HepG2 (cell line): ENCODE data around the gene ODC1. TPM values are rescaled to one million over a fixed set of nuclear protein-coding genes. Genes with fewer than 3 reads are reported as not detected.
A peak's percentile ranks its signal among the peaks of the same experiment; 100 is the strongest.

Experiments
- ATF7-NPFF ChIP-seq: sonication (generic); formaldehyde crosslinking; IDR thresholded peaks from 2 replicates; pipeline ENCODE4 v1.8.1; 2023; ENCODE audit warnings: mild to moderate bottlenecking, low read depth, missing genetic modification reagents, moderate library complexity
- CEBPB ChIP-seq: IDR thresholded peaks from 2 replicates; pipeline ENCODE4 v1.6.1; 2011; ENCODE audit warnings: low read depth, low read length, improper control_type of control experiment, borderline replicate concordance
- DMAP1 ChIP-seq: IDR thresholded peaks from 2 replicates; pipeline ENCODE4 v1.6.1; 2016
- GABPA ChIP-seq, 2 experiments: IDR thresholded peaks; 2 replicates each; pipeline ENCODE4 v1.6.1; 2011 to 2016; ENCODE audit warnings: low read depth in 2 of 2, low read length in 1 of 2, missing biosample characterization in 1 of 2, missing genetic modification characterization in 1 of 2
- HMGA1 ChIP-seq: sonication (generic); formaldehyde crosslinking; conservative IDR thresholded peaks from 2 replicates; pipeline ENCODE4 v1.4.0; 2020; ENCODE audit warnings: missing genetic modification reagents
- JARID2 ChIP-seq: sonication (generic); formaldehyde crosslinking; IDR thresholded peaks from 2 replicates; pipeline ENCODE4 v1.8.1; 2023; ENCODE audit warnings: missing genetic modification reagents, inconsistent platforms; ENCODE audit not compliant: insufficient replicate concordance
- KAT2B ChIP-seq: fragments of 150-350 bp; IDR thresholded peaks from 2 replicates; pipeline ENCODE4 v1.6.1; 2014; ENCODE audit warnings: low read depth, low read length, borderline replicate concordance
- MXD4 ChIP-seq: IDR thresholded peaks from 2 replicates; pipeline ENCODE4 v1.6.1; 2016; ENCODE audit warnings: mild to moderate bottlenecking, missing biosample characterization, missing genetic modification reagents
- MXI1 ChIP-seq: IDR thresholded peaks from 3 replicates; pipeline ENCODE4 v1.6.1; 2012; ENCODE audit warnings: low read depth, low read length, inconsistent platforms, borderline replicate concordance
- NFIB ChIP-seq: sonication (generic); formaldehyde crosslinking; IDR thresholded peaks from 2 replicates; pipeline ENCODE4 v1.9.0; 2021; ENCODE audit warnings: missing genetic modification reagents, mild to moderate bottlenecking, borderline replicate concordance
- NFKBIZ ChIP-seq: IDR thresholded peaks from 2 replicates; pipeline ENCODE4 v1.6.1; 2018; ENCODE audit warnings: missing genetic modification reagents, missing compliant biosample characterization
- PRMT3 ChIP-seq: sonication (generic); formaldehyde crosslinking; IDR thresholded peaks from 2 replicates; pipeline ENCODE4 v1.8.1; 2022; ENCODE audit warnings: low read depth, mild to moderate bottlenecking, moderate library complexity, missing genetic modification reagents, borderline replicate concordance
- RBM22 ChIP-seq: fragments of 200-400 bp; formaldehyde crosslinking; optimal IDR thresholded peaks from 2 replicates; pipeline ENCODE3; 2017; ENCODE audit warnings: mild to moderate bottlenecking, low read length, moderate library complexity
- RFX1 ChIP-seq: fragments of 450-650 bp; IDR thresholded peaks from 2 replicates; pipeline ENCODE4 v1.6.1; 2017
- SATB2 ChIP-seq: sonication (generic); formaldehyde crosslinking; IDR thresholded peaks from 2 replicates; pipeline ENCODE4 v1.5.0; 2020; ENCODE audit warnings: missing genetic modification reagents
- SMAD9 ChIP-seq: sonication (generic); formaldehyde crosslinking; IDR thresholded peaks from 2 replicates; pipeline ENCODE4 v1.5.1; 2020; ENCODE audit warnings: mild to moderate bottlenecking, missing genetic modification reagents
- SMARCE1 ChIP-seq: fragments of 450-650 bp; IDR thresholded peaks from 2 replicates; pipeline ENCODE4 v1.6.1; 2017; ENCODE audit warnings: borderline replicate concordance
- SYNCRIP ChIP-seq: fragments of 200-400 bp; formaldehyde crosslinking; IDR thresholded peaks from 2 replicates; pipeline ENCODE4 v1.6.1; 2018; ENCODE audit warnings: mild to moderate bottlenecking, low read depth, low read length; ENCODE audit not compliant: insufficient read depth
- TOE1 ChIP-seq: sonication (generic); formaldehyde crosslinking; IDR thresholded peaks from 2 replicates; pipeline ENCODE4 v1.4.0; 2020; ENCODE audit warnings: mild to moderate bottlenecking, missing genetic modification reagents
- ZFP41 ChIP-seq: sonication (generic); formaldehyde crosslinking; IDR thresholded peaks from 2 replicates; pipeline ENCODE4 v1.4.0; 2020; ENCODE audit warnings: mild to moderate bottlenecking, missing genetic modification reagents, borderline replicate concordance
- ZNF234 ChIP-seq: sonication (generic); formaldehyde crosslinking; conservative IDR thresholded peaks from 2 replicates; pipeline ENCODE4 v1.5.1; 2020; ENCODE audit warnings: mild to moderate bottlenecking, missing genetic modification reagents
- ZNF33B ChIP-seq: sonication (generic); formaldehyde crosslinking; IDR thresholded peaks from 2 replicates; pipeline ENCODE4 v1.5.1; 2020; ENCODE audit warnings: mild to moderate bottlenecking, missing genetic modification reagents
- ZNF451 ChIP-seq: sonication (generic); formaldehyde crosslinking; IDR thresholded peaks from 2 replicates; pipeline ENCODE4 v1.5.0; 2020; ENCODE audit warnings: mild to moderate bottlenecking, missing genetic modification reagents
- ZNF547 ChIP-seq: sonication (generic); formaldehyde crosslinking; IDR thresholded peaks from 2 replicates; pipeline ENCODE4 v1.5.1; 2020; ENCODE audit warnings: mild to moderate bottlenecking, missing genetic modification reagents
- ZNF564 ChIP-seq: sonication (generic); formaldehyde crosslinking; IDR thresholded peaks from 2 replicates; pipeline ENCODE4 v1.8.1; 2023; ENCODE audit warnings: mild to moderate bottlenecking, missing genetic modification reagents
- ZNF589 ChIP-seq: sonication (generic); formaldehyde crosslinking; conservative IDR thresholded peaks from 2 replicates; pipeline ENCODE4 v1.8.0; 2022; ENCODE audit warnings: mild to moderate bottlenecking, moderate library complexity, missing genetic modification reagents
- ZSCAN29 ChIP-seq: sonication (generic); formaldehyde crosslinking; conservative IDR thresholded peaks from 2 replicates; pipeline ENCODE4 v1.4.0; 2020; ENCODE audit warnings: mild to moderate bottlenecking, missing genetic modification reagents
- polyA plus RNA-seq, 8 experiments: library from polyadenylated mRNA; depleted of rRNA in 3 of 8; stranded (reverse) in 7 of 8; unstranded in 1 of 8; fragments of >200 nt; fragmentation: Illumina TruSeq in 4 of 8; extraction: Trizol in 4 of 8; gene quantifications; 2 replicates each; pipeline versions ENCODE4 v1.2.1 to v1.2.3, GENCODE V29; 2011 to 2016; ENCODE audit warnings: low read depth in 4 of 8, missing spikeins in 1 of 8, mixed read lengths in 1 of 8; ENCODE audit not compliant: insufficient read depth in 1 of 8
- total RNA-seq, 5 experiments: library from RNA; depleted of rRNA; stranded (reverse); fragments of >200 nt; fragmentation: Illumina TruSeq; extraction: Trizol; gene quantifications; 2 replicates each; pipeline ENCODE4 v1.2.3, GENCODE V29; 2016; ENCODE audit warnings: low read depth in 1 of 5
- TF ChIP-seq, protein P1 (sequence below): sonication (generic); formaldehyde crosslinking; conservative IDR thresholded peaks from 2 replicates; pipeline ENCODE4 v1.4.0; 2020; ENCODE audit warnings: missing genetic modification reagents
- TF ChIP-seq, protein P2 (sequence below): sonication (generic); formaldehyde crosslinking; IDR thresholded peaks from 2 replicates; pipeline ENCODE4 v1.8.1; 2023; ENCODE audit warnings: mild to moderate bottlenecking, missing genetic modification reagents

Gene ODC1
- total and polyA plus RNA-seq, 2 of the 13 experiments (the other 11 are each of a cell fraction or from before 2014, with no cell fraction given), result 142 to 371 TPM

DNA sequence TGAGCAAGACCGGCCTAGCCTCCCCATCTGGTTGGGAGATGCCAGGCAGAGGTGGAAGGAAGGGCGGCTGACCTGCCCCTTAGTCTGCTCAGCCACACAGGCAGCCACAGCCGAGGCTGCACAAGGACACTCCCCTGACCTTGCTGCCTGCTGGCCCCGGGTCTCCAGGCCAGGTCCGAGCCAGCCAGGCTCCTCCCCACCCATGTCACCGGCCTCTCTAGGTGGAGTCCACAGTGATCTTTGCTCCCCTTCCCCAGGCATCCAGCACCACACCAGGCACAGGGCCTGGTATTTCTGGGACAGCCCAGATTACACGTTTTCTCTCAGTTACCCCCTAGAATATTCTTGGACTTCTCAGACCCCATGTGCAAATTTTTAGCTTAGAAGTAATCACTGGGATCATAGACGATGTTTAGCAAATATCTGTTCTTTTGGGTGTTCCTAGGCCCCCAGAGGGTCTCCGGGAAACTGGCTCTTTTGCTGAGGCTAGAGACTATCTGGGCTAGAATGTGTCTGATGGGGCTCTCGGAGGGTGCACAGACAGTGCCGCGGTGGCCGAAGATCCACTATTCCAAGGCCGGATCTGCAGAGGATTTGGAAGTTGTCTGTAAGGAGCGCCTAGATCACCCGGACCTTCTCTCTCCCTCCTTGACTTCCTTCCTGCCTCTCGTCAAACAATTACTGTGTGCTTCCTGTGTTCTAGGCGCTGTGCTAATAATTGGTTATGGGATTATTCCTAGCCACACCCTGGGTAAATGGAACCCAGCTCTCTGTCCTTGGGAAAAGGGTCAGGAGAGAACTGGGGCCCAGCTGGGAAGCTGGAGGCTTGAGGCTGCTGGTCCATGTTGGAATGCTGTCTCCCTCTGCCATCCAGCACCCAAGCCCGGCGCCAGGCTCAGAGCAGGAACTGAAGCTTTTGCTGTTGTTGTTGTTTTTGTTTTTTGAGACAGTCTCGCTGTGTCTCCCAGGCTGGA lies 46.9 kb downstream of the ODC1 start (continued):
- no peak; the same call in 1 of the 2 replicates for TF ChIP-seq ATF7-NPFF (CRISPR knock-in tag)
- no peak for TF ChIP-seq KAT2B
- no peak for TF ChIP-seq TOE1
- no peak for TF ChIP-seq ZNF589
- no peak for TF ChIP-seq NFIB (CRISPR knock-in tag)
- no peak; the same call in 1 of the 2 replicates for TF ChIP-seq ZNF33B (CRISPR knock-in tag)
- TF ChIP-seq RFX1, result no peak
- no peak for TF ChIP-seq ZNF564 (CRISPR knock-in tag)
- peak; percentile 2 for TF ChIP-seq RBM22
- TF ChIP-seq JARID2 (CRISPR knock-in tag), result no peak
- TF ChIP-seq HMGA1 (CRISPR knock-in tag), result no peak
- TF ChIP-seq, protein P1, sequence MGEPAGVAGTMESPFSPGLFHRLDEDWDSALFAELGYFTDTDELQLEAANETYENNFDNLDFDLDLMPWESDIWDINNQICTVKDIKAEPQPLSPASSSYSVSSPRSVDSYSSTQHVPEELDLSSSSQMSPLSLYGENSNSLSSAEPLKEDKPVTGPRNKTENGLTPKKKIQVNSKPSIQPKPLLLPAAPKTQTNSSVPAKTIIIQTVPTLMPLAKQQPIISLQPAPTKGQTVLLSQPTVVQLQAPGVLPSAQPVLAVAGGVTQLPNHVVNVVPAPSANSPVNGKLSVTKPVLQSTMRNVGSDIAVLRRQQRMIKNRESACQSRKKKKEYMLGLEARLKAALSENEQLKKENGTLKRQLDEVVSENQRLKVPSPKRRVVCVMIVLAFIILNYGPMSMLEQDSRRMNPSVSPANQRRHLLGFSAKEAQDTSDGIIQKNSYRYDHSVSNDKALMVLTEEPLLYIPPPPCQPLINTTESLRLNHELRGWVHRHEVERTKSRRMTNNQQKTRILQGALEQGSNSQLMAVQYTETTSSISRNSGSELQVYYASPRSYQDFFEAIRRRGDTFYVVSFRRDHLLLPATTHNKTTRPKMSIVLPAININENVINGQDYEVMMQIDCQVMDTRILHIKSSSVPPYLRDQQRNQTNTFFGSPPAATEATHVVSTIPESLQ, result no peak
- TF ChIP-seq SYNCRIP, result no peak
- TF ChIP-seq ZNF234 (CRISPR knock-in tag), result 0 out of 2 replicates have a peak, but pooled peaks have one; percentile 47
- TF ChIP-seq SMARCE1, result no peak
- no peak for TF ChIP-seq ZFP41 (CRISPR knock-in tag)
- TF ChIP-seq DMAP1, result peak; percentile 72
- TF ChIP-seq SATB2 (CRISPR knock-in tag), result no peak
- TF ChIP-seq MXI1, result peak; percentile 48; the same call in 1 of the 3 replicates
- TF ChIP-seq CEBPB, result no peak
- TF ChIP-seq PRMT3, result no peak
- peak; percentile 80; the same call in 1 of the 2 replicates for TF ChIP-seq ZNF547 (CRISPR knock-in tag)
- peak; percentile 79; the same call in 1 of the 2 replicates for TF ChIP-seq ZNF451 (CRISPR knock-in tag)
- TF ChIP-seq GABPA (IDR thresholded peaks at IDR 0.05; ENCODE audit: low read depth, low read length), result no peak
- TF ChIP-seq GABPA (CRISPR knock-in tag; IDR thresholded peaks at IDR 0.05; ENCODE audit: low read depth), result peak; percentile 29; the same call in 1 of the 2 replicates
- peak; percentile 49; the same call in 1 of the 2 replicates for TF ChIP-seq ZSCAN29 (CRISPR knock-in tag)
- no peak for TF ChIP-seq NFKBIZ (CRISPR knock-in tag)
- TF ChIP-seq, protein P2, sequence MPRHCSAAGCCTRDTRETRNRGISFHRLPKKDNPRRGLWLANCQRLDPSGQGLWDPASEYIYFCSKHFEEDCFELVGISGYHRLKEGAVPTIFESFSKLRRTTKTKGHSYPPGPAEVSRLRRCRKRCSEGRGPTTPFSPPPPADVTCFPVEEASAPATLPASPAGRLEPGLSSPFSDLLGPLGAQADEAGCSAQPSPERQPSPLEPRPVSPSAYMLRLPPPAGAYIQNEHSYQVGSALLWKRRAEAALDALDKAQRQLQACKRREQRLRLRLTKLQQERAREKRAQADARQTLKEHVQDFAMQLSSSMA, result peak; percentile 11; the same call in 1 of the 2 replicates
- no peak; the same call in 1 of the 2 replicates for TF ChIP-seq MXD4 (CRISPR knock-in tag)
- no peak for TF ChIP-seq SMAD9 (CRISPR knock-in tag)
